GM19324 (cell line): ENCODE measurements around the gene RNU11.
A peak's percentile ranks its signal among the peaks of the same experiment; 100 is the strongest.
"Not testable (repeated sequence)": the region's sequence is repeated elsewhere in the genome, so short reads cannot be mapped to it uniquely, and the experiment has no call there.

ENCODE experiments used
- ATAC-seq: cut with Tn5 transposase; IDR thresholded peaks from one replicate; pipeline ENCODE4 v1.9.1; 2021; ENCODE audit warnings: mild to moderate bottlenecking, moderate library complexity; ENCODE audit not compliant: unreplicated experiment, low FRiP score

RNU11 gene

GRCh38 chr1:28656335-28656734 lies 7.9 kb downstream of the RNU11 start:
- ATAC-seq, result no peak

DNA sequence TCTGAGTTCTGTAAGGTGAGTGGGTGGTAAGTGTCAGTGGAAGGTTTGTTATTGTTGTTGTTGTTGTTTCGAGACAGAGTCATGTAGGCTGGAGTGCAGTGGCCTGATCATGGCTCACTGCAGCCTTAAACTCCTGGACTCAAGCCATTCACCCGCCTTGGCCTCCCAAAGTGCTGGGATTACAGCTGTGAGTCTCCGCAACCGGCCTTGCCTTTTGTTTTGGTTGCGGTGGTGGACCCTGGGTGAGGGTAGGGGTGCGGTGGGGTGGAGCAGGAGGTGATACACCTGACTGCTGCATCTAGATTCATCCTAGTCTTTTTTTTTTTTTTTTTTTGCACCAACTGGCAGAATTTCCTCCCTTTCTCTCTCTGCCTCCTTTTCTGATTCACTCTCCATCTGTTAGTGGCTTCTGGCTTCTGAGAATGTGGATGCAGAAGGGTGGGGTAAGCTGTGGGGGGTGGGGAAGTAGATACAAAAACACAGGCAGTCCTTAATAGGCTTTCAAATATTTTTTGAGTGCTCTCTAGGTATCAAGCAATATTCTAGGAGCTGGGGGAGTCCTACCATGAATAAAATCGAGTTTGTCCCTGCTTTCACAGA lies 15.6 kb downstream of the RNU11 start:
- ATAC-seq, result no peak

GRCh38 chr1:28666806-28667205 lies 18.4 kb downstream of the RNU11 start:
- no peak for ATAC-seq

GRCh38 chr1:28668191-28668955 lies 20.0 kb downstream of the RNU11 start, which contains the start of gene GMEB1:
Gene GMEB1, plus strand, starts transcription at chr1:28668784. Its CDS starts 14,829 bp downstream, at chr1:28683613.
- ATAC-seq, result peak; percentile 86

GRCh38 chr1:28668956-28669723 lies 20.7 kb downstream of the RNU11 start:
- ATAC-seq, result peak; percentile 80

GRCh38 chr1:28671254-28671780 lies 22.9 kb downstream of the RNU11 start:
- no peak for ATAC-seq

DNA sequence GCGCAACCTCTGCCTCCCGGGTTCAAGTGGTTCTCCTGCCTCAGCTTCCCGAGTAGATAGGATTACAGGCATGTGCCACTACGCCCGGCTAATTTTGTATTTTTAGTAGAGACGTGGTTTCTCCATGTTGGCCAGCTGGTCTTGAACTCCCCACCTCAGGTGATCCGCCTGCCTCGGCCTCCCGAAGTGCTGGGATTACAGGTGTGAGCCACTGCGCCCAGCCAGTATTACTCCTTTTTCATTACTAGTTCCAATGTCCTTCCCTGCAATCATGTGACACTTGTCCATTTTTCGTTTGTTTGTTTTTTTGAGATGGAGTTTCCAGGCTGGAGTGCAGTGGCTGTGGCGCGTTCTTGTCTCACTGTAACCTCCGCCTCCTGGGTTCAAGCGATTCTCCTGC lies 24.6 kb downstream of the RNU11 start:
- ATAC-seq, result not testable (repeated sequence)

DNA sequence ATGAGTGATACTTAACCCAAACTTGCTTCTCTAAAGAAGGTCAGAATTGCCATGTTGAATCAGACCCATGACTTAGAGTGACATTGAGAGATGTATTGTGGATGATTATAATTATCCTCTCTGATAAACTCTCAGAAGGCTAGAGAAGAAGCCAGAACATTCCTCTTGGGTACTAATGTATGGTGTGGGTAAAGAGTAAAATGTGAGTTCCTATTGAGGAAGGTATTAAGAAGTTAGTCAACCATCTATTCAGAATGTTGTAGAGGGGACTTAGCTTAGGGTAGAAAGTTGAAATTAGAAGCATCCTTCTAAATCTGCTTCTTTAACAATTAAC lies 27.5 kb downstream of the RNU11 start:
- ATAC-seq, result no peak

GRCh38 chr1:28680151-28680550 lies 31.8 kb downstream of the RNU11 start:
- ATAC-seq, result no peak

DNA sequence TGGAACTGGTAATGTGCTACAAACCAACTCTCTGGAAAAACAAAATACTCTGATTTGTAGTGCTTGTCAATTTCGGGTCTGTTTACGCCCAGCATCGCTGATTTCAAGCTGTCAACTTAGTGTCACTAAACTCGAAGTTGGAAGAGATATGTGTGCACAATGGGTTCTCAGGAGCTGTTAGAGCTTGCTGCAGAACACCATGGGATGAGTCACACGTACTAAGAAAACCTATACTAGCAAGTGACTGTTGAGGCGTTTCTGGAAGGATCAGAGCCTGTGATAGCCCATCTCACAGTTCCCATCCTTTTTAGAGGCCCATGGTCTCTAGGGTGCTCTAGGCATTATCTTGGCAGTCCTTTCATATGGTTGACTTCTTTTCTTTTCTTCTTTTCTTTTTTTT lies 34.4 kb downstream of the RNU11 start:
- ATAC-seq, result no peak

DNA sequence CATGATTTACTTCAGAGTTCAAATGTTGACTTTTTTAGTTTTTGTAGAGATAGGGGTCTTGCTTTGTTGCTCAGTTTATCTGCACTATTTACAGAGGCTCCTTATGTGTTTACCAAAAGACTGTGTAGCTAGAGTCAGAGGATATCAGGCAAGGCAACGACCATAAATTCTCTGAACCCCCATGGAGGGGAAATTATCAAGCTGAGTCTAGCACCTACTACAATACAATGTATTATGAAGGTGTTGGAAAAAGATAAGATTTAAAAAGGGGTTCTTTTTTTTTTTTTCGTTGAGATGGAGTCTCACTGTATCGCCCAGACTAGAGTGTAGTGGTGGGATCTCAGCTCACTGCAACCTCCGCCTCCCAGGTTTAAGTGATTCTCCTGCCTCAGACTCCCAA lies 36.5 kb downstream of the RNU11 start:
- no peak for ATAC-seq

DNA sequence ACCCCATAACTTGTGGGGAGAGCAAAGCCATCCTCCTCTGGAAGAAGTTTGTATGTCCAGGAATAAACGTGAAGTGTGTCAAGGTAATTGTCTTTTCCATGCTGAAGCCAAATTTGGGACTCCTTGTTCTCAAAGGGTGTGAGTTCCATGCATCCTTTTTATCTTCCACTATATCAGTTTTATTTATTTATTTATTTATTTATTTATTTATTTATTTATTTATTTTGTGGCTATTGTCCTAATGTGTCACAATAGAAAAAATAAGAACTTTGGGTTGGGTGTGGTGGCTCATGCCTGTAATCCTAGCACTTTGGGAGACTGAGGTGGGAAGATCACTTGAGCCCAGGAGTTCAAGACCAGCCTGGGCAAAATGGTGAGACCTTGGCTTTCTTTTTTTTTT lies 43.2 kb downstream of the RNU11 start:
- not testable (repeated sequence) for ATAC-seq
